Body of pancreas (tissue), 4 donors: ENCODE data around the gene ENPP1. TPM values are rescaled to one million over a fixed set of nuclear protein-coding genes. Genes with fewer than 3 reads are reported as not detected.

Experiments
- ATAC-seq: fragments of 150-250 bp; one replicate; pipeline ENCODE4 v1.9.1; 2016
- DNase-seq, 4 donors: peaks; one replicate each; pipeline ENCODE4 v3.0.0-alpha.2; 2019
- H3K27ac ChIP-seq, 4 donors: fragments of 200-600 bp; sonication (generic); 1 replicate in 3 of 4; 2 replicates in 1 of 4; pipeline versions ENCODE4 v1.5.1 to v1.6.1; 2016 to 2019; ENCODE audit warnings: mild to moderate bottlenecking in 1 of 4, mixed read lengths in 1 of 4, moderate library complexity in 1 of 4
- H3K27me3 ChIP-seq, 2 donors: fragments of 200-600 bp; sonication (generic); one replicate each; pipeline ENCODE4 v1.6.0; 2016; ENCODE audit warnings: mild to moderate bottlenecking in 1 of 2
- H3K36me3 ChIP-seq, 2 donors: fragments of 200-600 bp; sonication (generic); replicated peaks in 1 of 2; 2 replicates each; pipeline ENCODE4 v1.5.1; 2016; ENCODE audit warnings: low read depth in 2 of 2; ENCODE audit not compliant: insufficient read depth in 1 of 2
- H3K4me1 ChIP-seq: fragments of 200-600 bp; sonication (generic); one replicate; pipeline ENCODE4 v1.6.0; 2016
- H3K4me3 ChIP-seq, 2 donors: fragments of 200-600 bp; sonication (generic); 1 replicate in 1 of 2; 2 replicates in 1 of 2; pipeline ENCODE4 v1.5.1; 2016 to 2019
- H3K9me3 ChIP-seq, 3 donors: fragments of 200-600 bp; sonication (generic); 1 replicate in 2 of 3; 2 replicates in 1 of 3; pipeline ENCODE4 v1.5.1; 2016
- POLR2A ChIP-seq, 3 donors: fragments of 450-650 bp; IDR thresholded peaks; one replicate each; pipeline ENCODE4 v1.6.1; 2016; ENCODE audit warnings: antibody characterized with exemption in 3 of 3, mild to moderate bottlenecking in 2 of 3
- WGBS, 2 donors: methylation state at CpG; one replicate each; pipeline ENCODE4 v1.1.5; 2017; 5-methylcytosine and 5-hydroxymethylcytosine counted together
- intact Hi-C: fragments of 100-400 bp; cut with DNase I; formaldehyde crosslinking; loops from one replicate; pipeline ENCODE4 v1.15.1; 2023
- total RNA-seq, 2 donors: library from RNA; depleted of rRNA; stranded (reverse); fragments of >200 nt; gene quantifications; one replicate each; pipeline ENCODE4 v1.1.0, GENCODE V29; 2016
- TF ChIP-seq, protein P1 (sequence below), 7 experiments: fragments of 450-650 bp in 4 of 7; fragments of 200-600 bp in 3 of 7; sonication (generic) in 3 of 7; IDR thresholded peaks; one replicate each; pipeline ENCODE4 v1.5.1; 2016 to 2019; ENCODE audit warnings: antibody characterized with exemption in 7 of 7

Gene ENPP1
- 10 to 100 TPM; 16.2 to 19.2 TPM for total RNA-seq

DNA sequence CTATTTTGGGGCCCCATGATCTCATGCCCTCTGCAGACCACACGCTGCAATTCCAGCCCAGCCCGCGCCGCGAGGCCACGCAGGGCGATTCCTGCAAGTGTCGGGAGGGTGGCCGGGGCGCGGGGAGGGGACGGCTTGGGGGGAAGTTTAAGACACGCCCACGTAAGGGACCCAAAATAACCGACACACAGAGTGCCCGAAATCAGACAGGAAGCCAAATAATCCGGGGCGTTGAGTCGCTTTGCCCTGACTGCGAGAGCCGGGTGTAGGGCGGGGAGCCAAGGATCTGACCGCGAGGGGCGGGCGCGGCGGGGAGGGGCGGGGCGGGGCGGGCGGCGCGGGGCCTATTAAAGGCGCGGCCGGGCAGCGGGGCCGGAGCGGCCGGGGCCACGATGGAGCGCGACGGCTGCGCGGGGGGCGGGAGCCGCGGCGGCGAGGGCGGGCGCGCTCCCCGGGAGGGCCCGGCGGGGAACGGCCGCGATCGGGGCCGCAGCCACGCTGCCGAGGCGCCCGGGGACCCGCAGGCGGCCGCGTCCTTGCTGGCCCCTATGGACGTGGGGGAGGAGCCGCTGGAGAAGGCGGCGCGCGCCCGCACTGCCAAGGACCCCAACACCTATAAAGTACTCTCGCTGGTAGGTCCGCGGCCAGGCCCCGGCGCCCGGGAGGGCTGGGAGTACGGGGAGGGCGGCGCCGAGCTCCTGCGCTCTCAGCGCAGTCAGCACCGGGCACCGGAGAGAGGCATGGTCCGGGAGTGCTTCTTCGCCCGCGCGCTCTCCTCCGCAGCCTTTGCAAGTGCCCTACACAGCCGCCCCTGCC is at the start of gene ENPP1:
Gene ENPP1, plus strand, starts transcription at position 377 of the 816 bp plus-strand sequence. Its CDS starts 16 bp downstream, at position 393.
- H3K4me1 ChIP-seq, result peaks cover 27% of the 10 kb centered on the region
- no peaks in the 10 kb centered on the region for H3K9me3 ChIP-seq
- H3K27me3 ChIP-seq, result no peaks in the 10 kb centered on the region
- no peaks in the 10 kb centered on the region for H3K36me3 ChIP-seq
- H3K27ac ChIP-seq, result peak within 1 kb of the TSS; percentile 74 to 87 (median 79)
- peak within 1 kb of the TSS; percentile 38 to 63 for H3K4me3 ChIP-seq
- intact Hi-C loops, result no loop called here
- TF ChIP-seq, protein P1, sequence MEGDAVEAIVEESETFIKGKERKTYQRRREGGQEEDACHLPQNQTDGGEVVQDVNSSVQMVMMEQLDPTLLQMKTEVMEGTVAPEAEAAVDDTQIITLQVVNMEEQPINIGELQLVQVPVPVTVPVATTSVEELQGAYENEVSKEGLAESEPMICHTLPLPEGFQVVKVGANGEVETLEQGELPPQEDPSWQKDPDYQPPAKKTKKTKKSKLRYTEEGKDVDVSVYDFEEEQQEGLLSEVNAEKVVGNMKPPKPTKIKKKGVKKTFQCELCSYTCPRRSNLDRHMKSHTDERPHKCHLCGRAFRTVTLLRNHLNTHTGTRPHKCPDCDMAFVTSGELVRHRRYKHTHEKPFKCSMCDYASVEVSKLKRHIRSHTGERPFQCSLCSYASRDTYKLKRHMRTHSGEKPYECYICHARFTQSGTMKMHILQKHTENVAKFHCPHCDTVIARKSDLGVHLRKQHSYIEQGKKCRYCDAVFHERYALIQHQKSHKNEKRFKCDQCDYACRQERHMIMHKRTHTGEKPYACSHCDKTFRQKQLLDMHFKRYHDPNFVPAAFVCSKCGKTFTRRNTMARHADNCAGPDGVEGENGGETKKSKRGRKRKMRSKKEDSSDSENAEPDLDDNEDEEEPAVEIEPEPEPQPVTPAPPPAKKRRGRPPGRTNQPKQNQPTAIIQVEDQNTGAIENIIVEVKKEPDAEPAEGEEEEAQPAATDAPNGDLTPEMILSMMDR (IDR thresholded peaks at IDR 0.05), result peak in 6 of 7 experiments; percentile 28 to 62 (median 48)
- peak; percentile 28 to 68 (median 56) for TF ChIP-seq POLR2A (IDR thresholded peaks at IDR 0.05)
- DNase-seq, result peak; percentile 76 to 84 (median 78)
- peak; percentile 93 for ATAC-seq
- 1% methylated on average over 20 to 87 of the region's 99 CpGs for WGBS, 2 donors

DNA sequence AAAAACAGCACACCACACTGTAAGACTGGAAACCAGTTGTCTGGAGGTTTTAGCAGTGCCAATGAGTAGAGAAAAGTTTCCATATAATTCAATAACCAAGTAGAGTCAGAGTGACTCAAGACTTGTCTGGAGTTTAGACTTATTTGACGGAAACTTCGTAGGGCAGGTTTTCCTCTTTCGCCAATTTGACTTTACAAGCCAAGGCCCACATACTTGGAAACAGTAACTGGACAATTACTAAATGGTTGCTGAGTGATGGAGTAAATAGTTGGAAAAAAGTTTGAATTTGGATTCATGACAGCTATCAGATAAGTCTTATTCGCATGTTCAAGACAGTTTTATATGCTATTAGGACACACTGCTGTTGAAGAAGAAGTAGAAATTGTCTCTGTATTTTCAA is 48.9 kb upstream of the ENPP1 start:
- no peak overlapping the region for H3K4me3 ChIP-seq
- no peak overlapping the region for H3K27ac ChIP-seq
- no peak for ATAC-seq
- TF ChIP-seq POLR2A (IDR thresholded peaks at IDR 0.05), result no peak
- TF ChIP-seq, protein P1 (IDR thresholded peaks at IDR 0.05), result no peak
- intact Hi-C loops, result no loop called here
- H3K36me3 ChIP-seq, result no peaks in the 10 kb centered on the region
- H3K27me3 ChIP-seq, result no peaks in the 10 kb centered on the region
- WGBS, 2 donors, result 86 to 88% methylated on average over 4 of the region's 4 CpGs
- H3K4me1 ChIP-seq, result no peaks in the 10 kb centered on the region
- no peaks in the 10 kb centered on the region for H3K9me3 ChIP-seq
- no peak for DNase-seq

DNA sequence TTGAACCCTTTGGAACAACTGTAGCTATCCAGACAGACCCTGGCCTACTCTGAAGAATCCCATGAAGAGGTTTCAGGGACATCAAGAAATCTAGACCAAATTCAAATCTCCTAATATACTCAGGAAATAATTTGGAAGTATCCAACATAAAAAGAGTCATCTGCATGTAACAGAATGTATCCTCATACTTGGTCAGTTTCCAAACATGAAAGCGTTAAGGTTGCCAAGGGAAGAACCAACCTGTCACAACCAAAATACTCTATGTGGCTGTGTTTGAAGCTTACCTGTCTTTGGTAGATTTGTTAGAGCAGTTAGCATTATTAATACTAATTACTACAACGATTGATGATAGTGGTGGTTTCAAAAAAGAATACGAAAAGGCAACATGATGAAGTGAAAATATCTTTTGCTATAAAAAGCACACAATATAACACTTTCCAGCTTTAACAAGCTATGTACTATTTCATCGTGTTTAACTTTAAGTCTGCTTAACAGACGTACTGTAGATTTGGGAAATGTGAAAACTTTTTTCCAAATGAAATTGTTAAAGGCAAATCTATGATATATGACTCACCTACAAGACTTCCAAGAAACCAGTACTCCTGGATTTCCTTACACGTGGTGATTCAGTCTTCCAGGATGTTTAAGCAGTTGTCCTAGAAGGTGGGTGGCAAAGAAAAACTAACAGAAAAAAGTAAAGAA is 46.6 kb upstream of the ENPP1 start:
- no peak for DNase-seq
- ATAC-seq, result no peak
- intact Hi-C loops, result no loop called here
- WGBS, 2 donors, result 67 to 71% methylated on average over 6 of the region's 6 CpGs
- Histone ChIP-seq H3K4me1 (no peaks in the 10 kb centered on the region), H3K4me3 (no peak overlapping the region), H3K36me3 (no peaks in the 10 kb centered on the region), H3K27ac (no peak overlapping the region), H3K9me3 (no peaks in the 10 kb centered on the region), H3K27me3 (no peaks in the 10 kb centered on the region)
- TF ChIP-seq, protein P1 (IDR thresholded peaks at IDR 0.05), result no peak
- TF ChIP-seq POLR2A (IDR thresholded peaks at IDR 0.05), result no peak

DNA sequence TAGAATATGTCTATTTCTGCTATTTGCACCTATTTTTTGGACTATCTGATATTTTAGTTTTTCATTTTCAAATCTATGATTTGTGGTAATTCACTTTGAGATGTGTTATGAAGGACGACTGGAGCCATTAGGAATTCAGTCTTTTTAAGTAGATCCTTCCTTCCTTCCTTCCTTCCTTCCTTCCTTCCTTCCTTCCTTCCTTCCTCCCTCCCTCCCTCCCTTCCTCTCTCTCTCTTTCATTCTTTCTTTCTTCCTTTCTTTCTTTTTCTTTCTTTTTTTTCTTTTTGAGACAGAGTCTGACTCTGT is 46.1 kb upstream of the ENPP1 start:
- ATAC-seq (no peak), DNase-seq (no peak)
- no peak overlapping the region for H3K27ac ChIP-seq
- TF ChIP-seq, protein P1 (IDR thresholded peaks at IDR 0.05), result no peak
- no peak for TF ChIP-seq POLR2A (IDR thresholded peaks at IDR 0.05)
- 68 to 80% methylated on average over 1 of the region's 1 CpG for WGBS, 2 donors
- no peaks in the 10 kb centered on the region for H3K36me3 ChIP-seq
- no peaks in the 10 kb centered on the region for H3K4me1 ChIP-seq
- H3K27me3 ChIP-seq, result no peaks in the 10 kb centered on the region
- H3K9me3 ChIP-seq, result no peaks in the 10 kb centered on the region
- H3K4me3 ChIP-seq, result no peak overlapping the region
- intact Hi-C loops, result no loop called here
